ENCODE data around the gene LACTBL1. TPM values are rescaled to one million over a fixed set of nuclear protein-coding genes. Genes with fewer than 3 reads are reported as not detected.

The LACTBL1 gene
- total RNA-seq, 2 donors from 2014 or later: not detected

GRCh38 chr1:22914633-22915217 is 57.9 kb downstream of the LACTBL1 start:
- Histone ChIP-seq H3K27ac (no peak overlapping the region), H3K4me1 (ENCODE audit: control insufficient read depth in 1 of 2, low read depth in 2 of 2) (peaks cover 0 to 8% of the 10 kb centered on the region in 2 donors), H3K9me3 (no peaks in the 10 kb centered on the region), H3K27me3 (replicated peaks; ENCODE audit: insufficient read depth) (no peaks in the 10 kb centered on the region), H3K36me3 (no peaks in the 10 kb centered on the region), H3K4me3 (no peak overlapping the region)
- DNase-seq (ENCODE audit: low spot score) (no peak), ATAC-seq (ENCODE audit: insufficient number of reproducible peaks, low FRiP score, low read depth) (no peak)
- no peak for TF ChIP-seq CTCF (IDR thresholded peaks at IDR 0.05)

GRCh38 chr1:22914156-22914555 is 58.5 kb downstream of the LACTBL1 start:
- Histone ChIP-seq H3K4me1 (ENCODE audit: control insufficient read depth in 1 of 2, low read depth in 2 of 2) (peaks cover 0 to 8% of the 10 kb centered on the region in 2 donors), H3K27me3 (replicated peaks; ENCODE audit: insufficient read depth) (no peaks in the 10 kb centered on the region), H3K9me3 (no peaks in the 10 kb centered on the region), H3K27ac (no peak overlapping the region), H3K36me3 (no peaks in the 10 kb centered on the region), H3K4me3 (no peak overlapping the region)
- ATAC-seq (ENCODE audit: insufficient number of reproducible peaks, low FRiP score, low read depth): no peak
- DNase-seq (ENCODE audit: low spot score): no peak
- TF ChIP-seq CTCF (IDR thresholded peaks at IDR 0.05): no peak

- Histone ChIP-seq H3K27ac (no peak overlapping the region), H3K4me1 (ENCODE audit: control insufficient read depth in 1 of 2, low read depth in 2 of 2) (peaks cover 0 to 8% of the 10 kb centered on the region in 2 donors), H3K36me3 (no peaks in the 10 kb centered on the region), H3K9me3 (no peaks in the 10 kb centered on the region), H3K4me3 (no peak overlapping the region), H3K27me3 (replicated peaks; ENCODE audit: insufficient read depth) (no peaks in the 10 kb centered on the region)
- no peak for TF ChIP-seq CTCF (IDR thresholded peaks at IDR 0.05)
- no peak for DNase-seq (ENCODE audit: low spot score)
- no peak for ATAC-seq (ENCODE audit: insufficient number of reproducible peaks, low FRiP score, low read depth)
Measured at GRCh38 chr1:22913421-22914141, 59.1 kb downstream of the LACTBL1 start.

GRCh38 chr1:22912311-22912710 is 60.4 kb downstream of the LACTBL1 start:
- H3K36me3 ChIP-seq: no peaks in the 10 kb centered on the region
- H3K27me3 ChIP-seq (replicated peaks; ENCODE audit: insufficient read depth): no peaks in the 10 kb centered on the region
- no peak for TF ChIP-seq CTCF (IDR thresholded peaks at IDR 0.05)
- H3K9me3 ChIP-seq: no peaks in the 10 kb centered on the region
- no peak for ATAC-seq (ENCODE audit: insufficient number of reproducible peaks, low FRiP score, low read depth)
- H3K4me1 ChIP-seq (ENCODE audit: control insufficient read depth in 1 of 2, low read depth in 2 of 2): peaks cover 0 to 8% of the 10 kb centered on the region in 2 donors
- no peak for DNase-seq (ENCODE audit: low spot score)
- H3K27ac ChIP-seq: no peak overlapping the region
- no peak overlapping the region for H3K4me3 ChIP-seq

- no peak overlapping the region for H3K4me3 ChIP-seq
- no peak for DNase-seq (ENCODE audit: low spot score)
- peaks cover 0 to 8% of the 10 kb centered on the region in 2 donors for H3K4me1 ChIP-seq (ENCODE audit: control insufficient read depth in 1 of 2, low read depth in 2 of 2)
- no peaks in the 10 kb centered on the region for H3K27me3 ChIP-seq (replicated peaks; ENCODE audit: insufficient read depth)
- no peaks in the 10 kb centered on the region for H3K36me3 ChIP-seq
- no peaks in the 10 kb centered on the region for H3K9me3 ChIP-seq
- no peak for ATAC-seq (ENCODE audit: insufficient number of reproducible peaks, low FRiP score, low read depth)
- H3K27ac ChIP-seq: no peak overlapping the region
- TF ChIP-seq CTCF (IDR thresholded peaks at IDR 0.05): no peak
Measured at GRCh38 chr1:22910986-22911651, 61.5 kb downstream of the LACTBL1 start.

All from thoracic aorta (tissue), 2 donors.